BJ (cell line): ENCODE measurements around the gene TMC6. TPM values are rescaled to one million over a fixed set of nuclear protein-coding genes. Genes with fewer than 3 reads are reported as not detected.

Experiments
- CTCF ChIA-PET: fragments of 350-600 bp; formaldehyde crosslinking; extraction: SDS; loops from one replicate; lab custom pipeline; 2021; ENCODE audit warnings: antibody characterized with exemption, inconsistent platforms; lab: Yijun Ruan, JAX
- POLR2A ChIA-PET: fragments of 300-600 bp; sonication (Branson Sonifier 250); formaldehyde crosslinking; extraction: SDS; loops from one replicate; lab custom pipeline; 2021; ENCODE audit warnings: antibody characterized with exemption; lab: Charles Lee
- DNase-seq: peaks from one replicate; pipeline ENCODE4 v3.0.0-alpha.2; 2011; ENCODE audit warnings: low read depth
- H3K27me3 ChIP-seq: 2 replicates; pipeline ENCODE4 v1.6.0; 2011; ENCODE audit warnings: low read length; ENCODE audit not compliant: control insufficient read depth, insufficient read depth
- H3K36me3 ChIP-seq: 2 replicates; pipeline ENCODE4 v1.5.1; 2011; ENCODE audit warnings: low read length; ENCODE audit not compliant: control insufficient read depth, insufficient read depth
- H3K4me3 ChIP-seq: 2 replicates; pipeline ENCODE4 v1.5.1; 2011; ENCODE audit warnings: low read depth, mild to moderate bottlenecking, control low read depth, low read length
- CTCF ChIP-seq: IDR thresholded peaks from 2 replicates; pipeline ENCODE4 v1.5.1; 2011; ENCODE audit warnings: low read depth, mild to moderate bottlenecking, control low read depth, inconsistent platforms, low read length, moderate library complexity; ENCODE audit not compliant: insufficient read depth
- polyA plus RNA-seq: library from polyadenylated mRNA; depleted of rRNA; stranded (reverse); fragments of >200 nt; gene quantifications from 2 replicates; pipeline ENCODE4 v1.2.3, GENCODE V29; 2011

The TMC6 gene
- polyA plus RNA-seq, 1 experiment = 0.26 TPM

- Histone ChIP-seq H3K36me3 (no peaks in the 10 kb centered on the region), H3K4me3 (no peak overlapping the region), H3K27me3 (peaks cover 2% of the 10 kb centered on the region; the same call in 1 of the 2 replicates)
- POLR2A ChIA-PET = no interaction called here
- DNase-seq = no peak
- TF ChIP-seq CTCF = no peak
- CTCF ChIA-PET = interaction anchor here (0.8 to 3.2 kb wide), 5 partner anchors 61 to 136 kb away, joined by 3 to 17 read pairs (median 5); partner anchors contain the start of genes AFMID and TK1
Measured at GRCh38 chr17:78114831-78115723, 13.5 kb downstream of the TMC6 start.

- CTCF ChIA-PET = interaction anchor here (0.8 to 3.2 kb wide), 13 partner anchors 14 to 137 kb away, joined by 3 to 38 read pairs (median 7); partner anchors contain the start of genes AFMID and TK1
- DNase-seq = no peak
- Histone ChIP-seq H3K4me3 (no peak overlapping the region), H3K36me3 (no peaks in the 10 kb centered on the region), H3K27me3 (peaks cover 2% of the 10 kb centered on the region; the same call in 1 of the 2 replicates)
- POLR2A ChIA-PET = no interaction called here
- no peak for TF ChIP-seq CTCF
Measured at GRCh38 chr17:78113804-78114785, 14.5 kb downstream of the TMC6 start.

GRCh38 chr17:78112518-78113471, 15.8 kb downstream of the TMC6 start:
- Histone ChIP-seq H3K36me3 (no peaks in the 10 kb centered on the region), H3K27me3 (peaks cover 2% of the 10 kb centered on the region; the same call in 1 of the 2 replicates), H3K4me3 (no peak overlapping the region)
- TF ChIP-seq CTCF = peak; percentile 99
- ChIA-PET CTCF (interaction anchor here (0.6 to 2.9 kb wide), 28 partner anchors 10 to 310 kb away, joined by 3 to 38 read pairs (median 4); no protein-coding TSS in a partner anchor), POLR2A (no interaction called here)
- no peak for DNase-seq

- H3K4me3 ChIP-seq = no peak overlapping the region
- peaks cover 2% of the 10 kb centered on the region; the same call in 1 of the 2 replicates for H3K27me3 ChIP-seq
- no peak for DNase-seq
- no peaks in the 10 kb centered on the region for H3K36me3 ChIP-seq
- POLR2A ChIA-PET = no interaction called here
- no peak for TF ChIP-seq CTCF
- CTCF ChIA-PET = interaction anchor here (0.6 to 2.9 kb wide), 17 partner anchors 9 to 1700 kb away, joined by 3 to 38 read pairs (median 5); no protein-coding TSS in a partner anchor
Measured at GRCh38 chr17:78111727-78112517, 16.6 kb downstream of the TMC6 start.
